ENCODE results near the gene ACTRT2.

DNA sequence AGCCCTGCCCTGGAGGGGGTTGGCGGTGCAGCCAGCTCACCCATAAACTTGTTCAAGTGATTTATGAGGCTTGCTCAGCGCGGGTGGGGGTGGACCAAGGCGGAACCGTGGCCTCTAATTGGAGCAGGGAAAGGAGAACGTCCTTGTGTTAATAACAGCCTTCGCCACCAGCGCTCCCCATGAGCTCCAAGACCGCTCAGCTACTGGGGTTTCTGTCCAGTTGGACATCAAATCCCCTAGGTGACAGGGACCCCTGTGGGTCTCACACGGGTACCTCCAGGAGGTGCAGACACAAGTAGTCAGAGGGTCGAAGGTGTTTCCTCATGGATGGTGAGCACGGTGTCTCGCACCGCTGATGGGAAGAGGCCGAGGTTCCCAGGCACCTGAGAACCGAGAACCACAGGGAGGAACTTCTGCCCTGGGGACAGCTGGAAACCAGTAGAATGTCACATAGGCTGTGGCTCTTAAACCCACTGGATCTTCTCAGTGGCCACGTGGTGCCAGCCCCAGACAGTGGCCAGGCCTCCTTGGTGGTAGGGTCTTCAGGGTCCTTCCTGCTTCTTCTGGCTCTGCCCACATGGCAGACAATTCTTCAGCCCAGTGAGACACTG lies 3.7 kb upstream of the ACTRT2 start:
- TF ChIP-seq, protein P1, sequence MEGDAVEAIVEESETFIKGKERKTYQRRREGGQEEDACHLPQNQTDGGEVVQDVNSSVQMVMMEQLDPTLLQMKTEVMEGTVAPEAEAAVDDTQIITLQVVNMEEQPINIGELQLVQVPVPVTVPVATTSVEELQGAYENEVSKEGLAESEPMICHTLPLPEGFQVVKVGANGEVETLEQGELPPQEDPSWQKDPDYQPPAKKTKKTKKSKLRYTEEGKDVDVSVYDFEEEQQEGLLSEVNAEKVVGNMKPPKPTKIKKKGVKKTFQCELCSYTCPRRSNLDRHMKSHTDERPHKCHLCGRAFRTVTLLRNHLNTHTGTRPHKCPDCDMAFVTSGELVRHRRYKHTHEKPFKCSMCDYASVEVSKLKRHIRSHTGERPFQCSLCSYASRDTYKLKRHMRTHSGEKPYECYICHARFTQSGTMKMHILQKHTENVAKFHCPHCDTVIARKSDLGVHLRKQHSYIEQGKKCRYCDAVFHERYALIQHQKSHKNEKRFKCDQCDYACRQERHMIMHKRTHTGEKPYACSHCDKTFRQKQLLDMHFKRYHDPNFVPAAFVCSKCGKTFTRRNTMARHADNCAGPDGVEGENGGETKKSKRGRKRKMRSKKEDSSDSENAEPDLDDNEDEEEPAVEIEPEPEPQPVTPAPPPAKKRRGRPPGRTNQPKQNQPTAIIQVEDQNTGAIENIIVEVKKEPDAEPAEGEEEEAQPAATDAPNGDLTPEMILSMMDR (IDR thresholded peaks at IDR 0.05 in 8 of 11, conservative IDR thresholded peaks at IDR 0.05 in 3 of 11): no peak
- TF ChIP-seq POLR2A (IDR thresholded peaks at IDR 0.05): no peak
